Measurements from ENCODE around the gene PNRC2. TPM values are rescaled to one million over a fixed set of nuclear protein-coding genes. Genes with fewer than 3 reads are reported as not detected.

The PNRC2 gene
- total RNA-seq: 100 to 1,000 TPM; 132 to 145 TPM

GRCh38 chr1:23959461-23960290, at the start of gene PNRC2:
Gene PNRC2, plus strand, starts transcription at chr1:23959828. Its CDS starts 1,630 bp downstream, at chr1:23961458.

GRCh38 chr1:23913212-23913880, 46.3 kb upstream of the PNRC2 start, which contains the start of gene CNR2:
Gene CNR2, minus strand, starts transcription at chr1:23913362. Its CDS starts 37,745 bp downstream, at chr1:23875617.

GRCh38 chr1:23979881-23980727, 20.5 kb downstream of the PNRC2 start, which contains the start of gene SRSF10:
Gene SRSF10, minus strand, starts transcription at chr1:23980327. Its CDS starts 72 bp downstream, at chr1:23980255.

Small RNA genes within 50 kb of the gene (microRNA-seq; reads per million reads assigned to microRNA genes)
- not detected for gene MIR378F (ENCODE audit: borderline microRNAs expressed, borderline replicate concordance)

Other genes starting within 250 kb of the PNRC2 start
- 10 to 100 TPM; 26.8 to 29.0 TPM for gene ELOA, start 216.4 kb upstream of the PNRC2 start, total RNA-seq
- 10 to 100 TPM; 46.5 to 46.9 TPM for gene PITHD1, start 181.4 kb upstream of the PNRC2 start, total RNA-seq
- gene LYPLA2, start 168.7 kb upstream of the PNRC2 start, total RNA-seq: 10 to 100 TPM; 71.0 to 72.3 TPM
- 10 to 100 TPM; 13.6 to 18.7 TPM for gene GALE, start 159.1 kb upstream of the PNRC2 start, total RNA-seq
- 10 to 100 TPM; 30.0 to 31.5 TPM for gene HMGCL, start 134.4 kb upstream of the PNRC2 start, total RNA-seq
- 1 to 10 TPM; 6.8 to 7.0 TPM for gene FUCA1, start 91.5 kb upstream of the PNRC2 start, total RNA-seq
- gene CNR2, start 46.5 kb upstream of the PNRC2 start, total RNA-seq: under 1 TPM; 0.28 to 0.29 TPM
- 100 to 1,000 TPM; 186 to 190 TPM for gene SRSF10, start 20.5 kb downstream of the PNRC2 start, total RNA-seq
- not detected for gene MYOM3, start 152.3 kb downstream of the PNRC2 start, total RNA-seq
- not detected for gene IL22RA1, start 183.3 kb downstream of the PNRC2 start, total RNA-seq
- gene IFNLR1, start 227.5 kb downstream of the PNRC2 start, total RNA-seq: 1 to 10 TPM; 2.1 to 2.7 TPM